ENCODE measurements around the gene ECEL1.
"Not testable (repeated sequence)": the region's sequence is repeated elsewhere in the genome, so short reads cannot be mapped to it uniquely, and the experiment has no call there.

ECEL1 gene

GRCh38 chr2:232458661-232459418 is 28.8 kb downstream of the ECEL1 start:
- DNase-seq (ENCODE audit: low spot score) = no peak

- DNase-seq (ENCODE audit: low spot score) = no peak
Measured at GRCh38 chr2:232458051-232458660, 29.5 kb downstream of the ECEL1 start.

GRCh38 chr2:232457121-232458011 is 30.3 kb downstream of the ECEL1 start:
- DNase-seq (ENCODE audit: low spot score) = no peak

- DNase-seq (ENCODE audit: low spot score) = no peak
Measured at GRCh38 chr2:232456296-232457120, 31.1 kb downstream of the ECEL1 start.

- no peak for DNase-seq (ENCODE audit: low spot score)
Measured at GRCh38 chr2:232455426-232456255, 32.0 kb downstream of the ECEL1 start, which contains the start of gene ALPI. Gene ALPI (plus strand): TSS chr2:232456153. CDS start chr2:232456200, 47 bp downstream.

- no peak for DNase-seq (ENCODE audit: low spot score)
Measured at GRCh38 chr2:232454630-232455029, 33.0 kb downstream of the ECEL1 start.

- DNase-seq (ENCODE audit: low spot score) = not testable (repeated sequence)
Measured at GRCh38 chr2:232451645-232452044, 36.0 kb downstream of the ECEL1 start.

GRCh38 chr2:232449964-232450363 is 37.7 kb downstream of the ECEL1 start:
- no peak for DNase-seq (ENCODE audit: low spot score)

- DNase-seq (ENCODE audit: low spot score) = no peak
Measured at GRCh38 chr2:232448304-232448690, 39.3 kb downstream of the ECEL1 start.

- DNase-seq (ENCODE audit: low spot score) = no peak
Measured at GRCh38 chr2:232447638-232448303, 39.9 kb downstream of the ECEL1 start.

- no peak for DNase-seq (ENCODE audit: low spot score)
Measured at GRCh38 chr2:232447091-232447620, 40.5 kb downstream of the ECEL1 start.

- DNase-seq (ENCODE audit: low spot score) = not testable (repeated sequence)
Measured at GRCh38 chr2:232446266-232446777, 41.3 kb downstream of the ECEL1 start.

- DNase-seq (ENCODE audit: low spot score) = not testable (repeated sequence)
Measured at GRCh38 chr2:232445149-232445885, 42.3 kb downstream of the ECEL1 start.

GRCh38 chr2:232444409-232445148 is 43.1 kb downstream of the ECEL1 start:
- peak; percentile 66 for DNase-seq (ENCODE audit: low spot score)

- DNase-seq (ENCODE audit: low spot score) = not testable (repeated sequence)
Measured at GRCh38 chr2:232443669-232444408, 43.8 kb downstream of the ECEL1 start.

- DNase-seq (ENCODE audit: low spot score) = not testable (repeated sequence)
Measured at GRCh38 chr2:232443047-232443446, 44.6 kb downstream of the ECEL1 start.

- DNase-seq (ENCODE audit: low spot score) = not testable (repeated sequence)
Measured at GRCh38 chr2:232442431-232442830, 45.2 kb downstream of the ECEL1 start.

Measured in HuH-7.5 (cell line).